HepG2 (cell line): Measurements from ENCODE around the gene KRTAP29-1. TPM values are rescaled to one million over a fixed set of nuclear protein-coding genes. Genes with fewer than 3 reads are reported as not detected.
"Not testable (repeated sequence)": the region's sequence is repeated elsewhere in the genome, so short reads cannot be mapped to it uniquely, and the experiment has no call there.

Experiments
- ATAC-seq: fragments of 200-7000 bp; cut with Tn5 transposase; 3 replicates; pipeline ENCODE4 v1.9.1; 2020; ENCODE audit warnings: mild to moderate bottlenecking, moderate library complexity
- BruUV-seq: library from RNA; stranded (reverse); fragments of 400-500 nt; replicated peaks from 2 replicates; lab custom pipeline; 2021; lab: Mats Ljungman, UMichigan
- CTCF ChIA-PET: fragments of 300-600 bp; formaldehyde crosslinking; extraction: SDS; loops from one replicate; lab custom pipeline; 2021; ENCODE audit warnings: low total read pairs, inconsistent platforms, low intra/inter-chr PET ratio; lab: Yijun Ruan, JAX
- POLR2A ChIA-PET: fragments of 350-600 bp; sonication (Branson Sonifier 250); formaldehyde crosslinking; loops from one replicate; lab custom pipeline; 2020; ENCODE audit warnings: antibody characterized with exemption, inconsistent platforms; lab: Yijun Ruan, JAX
- DNase-seq: peaks from one replicate; pipeline ENCODE4 v3.0.0-alpha.2; 2015; ENCODE audit warnings: low spot score
- FAIRE-seq: peaks from 3 replicates; lab custom pipeline; 2011; peaks lifted over from hg19 to GRCh38; lab: Jason Lieb, UNC
- H2AFZ ChIP-seq: one replicate; pipeline ENCODE4 v1.6.1; 2011; ENCODE audit warnings: low read length, inconsistent platforms
- H3K27ac ChIP-seq: fragments of 300-600 bp; 3 replicates; pipeline ENCODE4 v1.8.0; 2011; ENCODE audit warnings: mixed run types, mild to moderate bottlenecking, mixed read lengths, low read length, inconsistent platforms; ENCODE audit not compliant: insufficient read depth; ENCODE audit errors: extremely low read length
- H3K27me3 ChIP-seq, 2 experiments: fragments of 200-600 bp in 1 of 2; 2 replicates in 1 of 2; 3 replicates in 1 of 2; pipeline versions ENCODE4 v1.6.0 to v1.8.0; 2011; ENCODE audit warnings: low read length in 2 of 2, mild to moderate bottlenecking in 2 of 2, moderate library complexity in 2 of 2, inconsistent platforms in 1 of 2; ENCODE audit not compliant: insufficient read depth in 2 of 2, control insufficient read depth in 1 of 2
- H3K36me3 ChIP-seq, 2 experiments: fragments of 200-600 bp in 1 of 2; replicated peaks in 1 of 2; 2 replicates in 1 of 2; 3 replicates in 1 of 2; pipeline versions ENCODE4 v1.5.1 to v1.8.0; 2011; ENCODE audit warnings: low read length in 2 of 2, inconsistent platforms in 1 of 2; ENCODE audit not compliant: insufficient read depth in 2 of 2, control insufficient read depth in 1 of 2
- H3K4me1 ChIP-seq: 2 replicates; pipeline ENCODE4 v1.5.1; 2012; ENCODE audit warnings: low read length, inconsistent platforms; ENCODE audit not compliant: insufficient read depth
- H3K4me2 ChIP-seq: 2 replicates; pipeline ENCODE4 v1.6.0; 2011; ENCODE audit warnings: low read depth, low read length, inconsistent platforms
- H3K4me3 ChIP-seq, 3 experiments: fragments of 200-600 bp in 1 of 3; sonication (generic), shearing (Covaris generic) in 1 of 3; replicated peaks in 1 of 3; 2 replicates each; pipeline ENCODE4 v1.5.1; 2011 to 2016; ENCODE audit warnings: low read length in 3 of 3, inconsistent platforms in 2 of 3, low read depth in 2 of 3, mild to moderate bottlenecking in 2 of 3, control low read depth in 1 of 3, mixed read lengths in 1 of 3; ENCODE audit not compliant: insufficient read depth in 1 of 3
- H3K79me2 ChIP-seq: one replicate; pipeline ENCODE4 v1.6.1; 2011; ENCODE audit warnings: low read length, inconsistent platforms; ENCODE audit not compliant: insufficient read depth
- H3K9ac ChIP-seq: 2 replicates; pipeline ENCODE4 v1.6.0; 2011; ENCODE audit warnings: mild to moderate bottlenecking, low read depth, low read length, inconsistent platforms; ENCODE audit not compliant: insufficient read depth
- H3K9me3 ChIP-seq: 2 replicates; pipeline ENCODE4 v1.5.1; 2012; ENCODE audit warnings: mild to moderate bottlenecking, low read length
- H4K20me1 ChIP-seq: 2 replicates; pipeline ENCODE4 v1.6.0; 2011; ENCODE audit warnings: inconsistent platforms, mild to moderate bottlenecking, low read length, moderate library complexity; ENCODE audit not compliant: insufficient read depth
- BHLHE40 ChIP-seq: IDR thresholded peaks from 2 replicates; pipeline ENCODE4 v1.6.1; 2011; ENCODE audit warnings: low read length, improper control_type of control experiment
- HCFC1 ChIP-seq: fragments of 150-350 bp; IDR thresholded peaks from 2 replicates; pipeline ENCODE4 v1.6.1; 2014; ENCODE audit warnings: low read depth, low read length
- NAIF1 ChIP-seq: sonication (generic); formaldehyde crosslinking; IDR thresholded peaks from 2 replicates; pipeline ENCODE4 v1.5.0; 2020; ENCODE audit warnings: mild to moderate bottlenecking, missing genetic modification reagents, borderline replicate concordance
- NFE2 ChIP-seq: sonication (generic); formaldehyde crosslinking; IDR thresholded peaks from 2 replicates; pipeline ENCODE4 v1.4.0; 2020; ENCODE audit warnings: missing genetic modification reagents
- PHF8 ChIP-seq: sonication (generic); formaldehyde crosslinking; IDR thresholded peaks from 2 replicates; pipeline ENCODE4 v1.5.0; 2020; ENCODE audit warnings: missing genetic modification reagents
- SKI ChIP-seq: fragments of 450-650 bp; IDR thresholded peaks from one replicate; pipeline ENCODE4 v1.6.1; 2018; ENCODE audit warnings: mild to moderate bottlenecking; ENCODE audit not compliant: partially characterized antibody
- TEAD3 ChIP-seq: optimal IDR thresholded peaks from 2 replicates; pipeline ENCODE3; 2016; ENCODE audit warnings: borderline replicate concordance
- ZFY ChIP-seq: sonication (generic); formaldehyde crosslinking; IDR thresholded peaks from 2 replicates; pipeline ENCODE4 v1.4.0; 2020; ENCODE audit warnings: missing genetic modification reagents
- ZNF549 ChIP-seq: sonication (generic); formaldehyde crosslinking; IDR thresholded peaks from 2 replicates; pipeline ENCODE4 v1.5.0; 2020; ENCODE audit warnings: missing genetic modification reagents
- WGBS: methylation state at CpG from one replicate; pipeline ENCODE4 v1.1.6; 2017; ENCODE audit warnings: low lambda C conversion rate; 5-methylcytosine and 5-hydroxymethylcytosine counted together
- in situ Hi-C: cut with HindIII; loops from 2 replicates; pipeline ENCODE4 v1.10.0; 2017; ENCODE audit warnings: low pct_unique_long_range_greater_than_20kb; ENCODE audit not compliant: extremely low pct_ligation_motif_present
- intact Hi-C: fragments of 100-400 bp; cut with micrococcal nuclease; formaldehyde crosslinking; loops from one replicate; pipeline ENCODE4 v1.10.0; 2022; ENCODE audit not compliant: unreplicated experiment
- polyA plus RNA-seq, 8 experiments: library from polyadenylated mRNA; depleted of rRNA in 3 of 8; stranded (reverse) in 7 of 8; unstranded in 1 of 8; fragments of >200 nt; fragmentation: Illumina TruSeq in 4 of 8; extraction: Trizol in 4 of 8; gene quantifications; 2 replicates each; pipeline versions ENCODE4 v1.2.1 to v1.2.3, GENCODE V29; 2011 to 2016; ENCODE audit warnings: low read depth in 4 of 8, missing spikeins in 1 of 8, mixed read lengths in 1 of 8; ENCODE audit not compliant: insufficient read depth in 1 of 8
- total RNA-seq, 5 experiments: library from RNA; depleted of rRNA; stranded (reverse); fragments of >200 nt; fragmentation: Illumina TruSeq; extraction: Trizol; gene quantifications; 2 replicates each; pipeline ENCODE4 v1.2.3, GENCODE V29; 2016; ENCODE audit warnings: low read depth in 1 of 5
- TF ChIP-seq, protein P1 (sequence below): sonication (generic); formaldehyde crosslinking; IDR thresholded peaks from 2 replicates; pipeline ENCODE4 v1.5.1; 2020; ENCODE audit warnings: missing genetic modification reagents, mild to moderate bottlenecking, borderline replicate concordance
- TF ChIP-seq, protein P2 (sequence below): sonication (generic); formaldehyde crosslinking; IDR thresholded peaks from 2 replicates; pipeline ENCODE4 v1.4.0; 2020; ENCODE audit warnings: mild to moderate bottlenecking, low read depth, missing genetic modification reagents

KRTAP29-1 gene
- total and polyA plus RNA-seq, 2 of the 13 experiments (the other 11 are each of a cell fraction or from before 2014, with no cell fraction given) = not detected

DNA sequence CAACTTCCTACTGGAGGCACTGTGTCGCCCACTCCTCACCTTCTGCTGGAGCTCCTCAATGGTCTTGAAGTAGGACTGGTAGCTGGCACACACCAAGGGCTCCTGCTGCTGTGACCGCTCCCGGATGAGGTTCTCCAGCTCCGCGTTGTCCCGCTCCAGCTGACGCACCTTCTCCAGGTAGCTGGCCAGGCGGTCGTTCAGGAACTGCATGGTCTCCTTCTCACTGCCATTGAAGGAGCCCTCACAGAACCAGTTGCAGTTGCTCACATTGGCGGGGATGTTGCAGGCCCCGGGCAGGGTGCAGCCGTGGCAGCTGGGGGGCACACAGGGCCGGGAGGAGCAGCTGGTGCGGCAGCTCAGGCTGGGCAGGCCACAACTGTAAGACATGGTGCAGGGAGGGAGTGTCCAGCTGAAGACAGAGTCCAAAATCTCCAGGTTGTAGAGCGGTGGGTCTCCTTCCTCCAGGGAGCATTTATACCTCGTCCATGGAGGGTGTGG is 47.8 kb upstream of the KRTAP29-1 start, which contains the start of gene KRT33A:
KRT33A (minus strand) TSS at position 448 of the 498 bp plus-strand sequence; CDS start at position 387, 61 bp downstream.
- H3K4me1 ChIP-seq, H2AFZ ChIP-seq, H3K9me3 ChIP-seq, DNase-seq, H3K4me2 ChIP-seq, CTCF ChIA-PET, FAIRE-seq, H4K20me1 ChIP-seq, BruUV-seq, H3K79me2 ChIP-seq, in situ Hi-C loops, intact Hi-C loops, H3K27me3 ChIP-seq, H3K27ac ChIP-seq, H3K4me3 ChIP-seq, POLR2A ChIA-PET, ATAC-seq, H3K9ac ChIP-seq, H3K36me3 ChIP-seq: not testable (repeated sequence)
- WGBS = 45% methylated on average over 16 of the region's 16 CpGs

DNA sequence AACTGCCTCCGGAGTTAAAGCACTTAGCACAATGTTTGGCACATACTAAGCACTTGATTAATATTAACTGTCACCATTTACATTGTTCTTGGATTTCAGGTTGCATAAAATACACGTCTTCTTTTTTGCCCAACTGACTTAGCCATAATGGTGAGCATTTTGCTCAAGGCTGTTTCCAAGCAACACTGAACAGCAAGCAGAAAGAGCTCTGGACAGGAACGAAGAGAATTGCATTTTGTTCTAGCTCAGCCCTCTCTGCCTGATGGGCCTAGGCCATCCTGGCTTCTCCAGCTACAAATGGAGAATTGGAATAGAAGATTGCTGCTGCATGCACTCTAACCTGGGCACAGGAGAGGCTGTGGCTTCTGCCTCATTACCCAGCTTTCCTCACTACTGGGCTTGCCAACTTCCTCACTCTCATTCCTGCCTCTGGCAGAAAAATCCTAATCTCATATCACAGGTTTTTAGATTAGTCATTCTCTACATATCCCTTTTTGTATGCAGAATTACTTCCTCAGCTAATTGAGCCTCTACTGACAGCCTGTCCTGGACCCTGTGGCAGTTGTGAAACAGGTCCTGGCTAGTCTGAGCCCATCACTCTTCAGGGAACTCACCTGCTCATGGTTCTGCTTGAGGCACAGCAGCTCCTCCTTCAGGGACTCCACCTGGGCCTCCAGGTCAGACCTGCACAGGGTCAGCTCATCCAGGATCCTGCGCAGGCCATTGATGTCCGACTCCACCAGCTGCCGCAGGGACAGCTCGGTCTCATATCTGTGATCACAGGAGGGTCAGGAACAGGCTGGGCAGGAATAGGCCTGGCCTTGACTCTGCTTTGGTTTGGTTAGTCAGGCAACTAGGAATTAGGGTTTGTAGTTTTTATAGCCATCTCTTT is 45.5 kb upstream of the KRTAP29-1 start:
- Histone ChIP-seq H3K4me1 (no peaks in the 10 kb centered on the region), H3K36me3 (no peaks in the 10 kb centered on the region), H2AFZ (no peak overlapping the region), H3K9ac (no peak overlapping the region), H4K20me1 (no peaks in the 10 kb centered on the region), H3K4me3 (no peak overlapping the region), H3K4me2 (no peak overlapping the region), H3K27ac (no peak overlapping the region), H3K79me2 (no peaks in the 10 kb centered on the region), H3K9me3 (no peaks in the 10 kb centered on the region), H3K27me3 (peaks cover 0 to 7% of the 10 kb centered on the region in 2 experiments; a peak in 3 of 5 replicates)
- ATAC-seq = no peak
- ChIA-PET POLR2A (no interaction called here), CTCF (no interaction called here)
- intact Hi-C loops (no loop called here), in situ Hi-C loops (no loop called here)
- no peak for TF ChIP-seq TEAD3 (CRISPR knock-in tag)
- TF ChIP-seq, protein P1, sequence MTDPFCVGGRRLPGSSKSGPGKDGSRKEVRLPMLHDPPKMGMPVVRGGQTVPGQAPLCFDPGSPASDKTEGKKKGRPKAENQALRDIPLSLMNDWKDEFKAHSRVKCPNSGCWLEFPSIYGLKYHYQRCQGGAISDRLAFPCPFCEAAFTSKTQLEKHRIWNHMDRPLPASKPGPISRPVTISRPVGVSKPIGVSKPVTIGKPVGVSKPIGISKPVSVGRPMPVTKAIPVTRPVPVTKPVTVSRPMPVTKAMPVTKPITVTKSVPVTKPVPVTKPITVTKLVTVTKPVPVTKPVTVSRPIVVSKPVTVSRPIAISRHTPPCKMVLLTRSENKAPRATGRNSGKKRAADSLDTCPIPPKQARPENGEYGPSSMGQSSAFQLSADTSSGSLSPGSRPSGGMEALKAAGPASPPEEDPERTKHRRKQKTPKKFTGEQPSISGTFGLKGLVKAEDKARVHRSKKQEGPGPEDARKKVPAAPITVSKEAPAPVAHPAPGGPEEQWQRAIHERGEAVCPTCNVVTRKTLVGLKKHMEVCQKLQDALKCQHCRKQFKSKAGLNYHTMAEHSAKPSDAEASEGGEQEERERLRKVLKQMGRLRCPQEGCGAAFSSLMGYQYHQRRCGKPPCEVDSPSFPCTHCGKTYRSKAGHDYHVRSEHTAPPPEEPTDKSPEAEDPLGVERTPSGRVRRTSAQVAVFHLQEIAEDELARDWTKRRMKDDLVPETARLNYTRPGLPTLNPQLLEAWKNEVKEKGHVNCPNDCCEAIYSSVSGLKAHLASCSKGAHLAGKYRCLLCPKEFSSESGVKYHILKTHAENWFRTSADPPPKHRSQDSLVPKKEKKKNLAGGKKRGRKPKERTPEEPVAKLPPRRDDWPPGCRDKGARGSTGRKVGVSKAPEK (CRISPR knock-in tag) = no peak
- no peak for TF ChIP-seq HCFC1
- no peak for TF ChIP-seq ZFY (CRISPR knock-in tag)
- no peak for TF ChIP-seq NAIF1
- TF ChIP-seq, protein P2, sequence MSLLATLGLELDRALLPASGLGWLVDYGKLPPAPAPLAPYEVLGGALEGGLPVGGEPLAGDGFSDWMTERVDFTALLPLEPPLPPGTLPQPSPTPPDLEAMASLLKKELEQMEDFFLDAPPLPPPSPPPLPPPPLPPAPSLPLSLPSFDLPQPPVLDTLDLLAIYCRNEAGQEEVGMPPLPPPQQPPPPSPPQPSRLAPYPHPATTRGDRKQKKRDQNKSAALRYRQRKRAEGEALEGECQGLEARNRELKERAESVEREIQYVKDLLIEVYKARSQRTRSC = no peak
- no peak for TF ChIP-seq BHLHE40
- TF ChIP-seq NFE2 (CRISPR knock-in tag) = no peak
- TF ChIP-seq SKI = no peak
- TF ChIP-seq PHF8 (CRISPR knock-in tag) = no peak
- TF ChIP-seq ZNF549 = no peak
- WGBS = 31% methylated on average over 7 of the region's 7 CpGs
- DNase-seq = no peak
- no peak for FAIRE-seq
- BruUV-seq = no TSS peak
